Occipital lobe (tissue), 2 donors: ENCODE results near the gene RPS23. TPM values are rescaled to one million over a fixed set of nuclear protein-coding genes. Genes with fewer than 3 reads are reported as not detected.
"Not testable (repeated sequence)": the region's sequence is repeated elsewhere in the genome, so short reads cannot be mapped to it uniquely, and the experiment has no call there.

ENCODE experiments used
- DNase-seq: peaks from one replicate; lab custom pipeline; 2025; lab: John Stamatoyannopoulos, UW
- total RNA-seq: library from RNA; depleted of rRNA; stranded (reverse); fragments of >200 nt; gene quantifications from one replicate; pipeline ENCODE4 v1.2.3, GENCODE V29; 2014

RPS23 gene
- total RNA-seq, 1 donor from 2014 or later: 3,378 TPM

GRCh38 chr5:82290005-82290404 lies 11.9 kb upstream of the RPS23 start:
- no peak for DNase-seq

GRCh38 chr5:82287625-82288024 lies 9.5 kb upstream of the RPS23 start:
- no peak for DNase-seq

DNA sequence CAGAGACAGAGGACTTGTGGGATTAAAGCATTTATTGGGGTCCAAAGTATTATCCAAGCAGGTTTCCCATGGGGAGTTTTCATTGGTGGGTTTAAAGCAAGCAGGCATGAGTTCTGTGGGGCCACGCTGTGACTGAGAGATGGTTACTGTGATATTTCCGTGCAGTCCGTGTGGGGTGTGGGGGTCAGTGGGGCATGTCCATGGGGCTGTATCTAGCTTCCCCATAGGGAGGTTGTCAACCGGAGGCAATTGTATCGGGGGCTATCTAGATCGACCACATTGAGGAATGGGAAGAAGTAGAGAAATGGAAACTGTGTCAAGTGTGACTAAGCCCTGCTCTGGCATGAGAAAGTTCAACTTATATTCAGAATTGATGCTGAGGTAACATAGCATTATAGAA lies 7.1 kb upstream of the RPS23 start:
- no peak for DNase-seq

DNA sequence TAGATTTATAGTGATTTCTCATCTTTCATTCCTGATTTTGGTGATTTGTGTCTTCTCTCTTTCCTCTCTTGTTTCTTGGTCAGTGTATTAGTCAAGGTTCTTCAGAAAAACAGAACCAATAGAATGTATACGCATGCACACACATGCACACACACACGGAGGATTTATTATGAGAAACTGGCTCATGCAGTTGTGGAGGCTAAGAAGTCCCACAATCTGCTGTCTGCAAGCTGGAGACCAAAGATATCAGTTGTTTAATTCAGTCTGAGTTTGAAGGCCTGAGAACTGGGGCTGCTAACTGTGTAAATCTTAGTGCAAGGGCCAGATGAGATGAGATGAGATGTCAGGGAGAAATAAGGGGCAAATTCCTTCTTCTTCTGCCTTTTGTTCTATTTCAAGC lies 5.7 kb upstream of the RPS23 start:
- no peak for DNase-seq

GRCh38 chr5:82278711-82279370 lies 687 bp upstream of the RPS23 start:
- no peak for DNase-seq

GRCh38 chr5:82277613-82277986 lies 554 bp downstream of the RPS23 start:
- no peak for DNase-seq

GRCh38 chr5:82276800-82277612 lies 1.1 kb downstream of the RPS23 start:
- no peak for DNase-seq

DNA sequence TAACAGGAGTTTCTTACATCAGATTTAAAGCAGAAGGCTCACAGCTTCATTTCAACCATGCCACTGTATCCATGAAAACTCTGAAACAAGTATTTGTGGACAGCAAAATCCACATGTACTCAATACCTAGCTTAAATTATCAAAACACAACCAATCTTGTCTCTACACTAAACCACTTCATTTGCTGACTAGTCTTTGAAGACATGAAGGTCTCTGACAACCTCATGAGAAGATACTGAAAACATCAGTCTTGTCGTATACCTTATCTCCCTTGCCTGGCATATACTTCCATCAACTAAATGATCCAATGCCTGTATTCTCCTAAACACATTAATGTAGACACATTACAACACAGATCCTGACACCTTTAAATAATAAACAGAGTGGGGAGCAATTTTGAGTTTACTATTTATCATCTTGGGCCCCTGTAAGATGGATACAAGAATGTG lies 2.9 kb downstream of the RPS23 start:
- DNase-seq: no peak

DNA sequence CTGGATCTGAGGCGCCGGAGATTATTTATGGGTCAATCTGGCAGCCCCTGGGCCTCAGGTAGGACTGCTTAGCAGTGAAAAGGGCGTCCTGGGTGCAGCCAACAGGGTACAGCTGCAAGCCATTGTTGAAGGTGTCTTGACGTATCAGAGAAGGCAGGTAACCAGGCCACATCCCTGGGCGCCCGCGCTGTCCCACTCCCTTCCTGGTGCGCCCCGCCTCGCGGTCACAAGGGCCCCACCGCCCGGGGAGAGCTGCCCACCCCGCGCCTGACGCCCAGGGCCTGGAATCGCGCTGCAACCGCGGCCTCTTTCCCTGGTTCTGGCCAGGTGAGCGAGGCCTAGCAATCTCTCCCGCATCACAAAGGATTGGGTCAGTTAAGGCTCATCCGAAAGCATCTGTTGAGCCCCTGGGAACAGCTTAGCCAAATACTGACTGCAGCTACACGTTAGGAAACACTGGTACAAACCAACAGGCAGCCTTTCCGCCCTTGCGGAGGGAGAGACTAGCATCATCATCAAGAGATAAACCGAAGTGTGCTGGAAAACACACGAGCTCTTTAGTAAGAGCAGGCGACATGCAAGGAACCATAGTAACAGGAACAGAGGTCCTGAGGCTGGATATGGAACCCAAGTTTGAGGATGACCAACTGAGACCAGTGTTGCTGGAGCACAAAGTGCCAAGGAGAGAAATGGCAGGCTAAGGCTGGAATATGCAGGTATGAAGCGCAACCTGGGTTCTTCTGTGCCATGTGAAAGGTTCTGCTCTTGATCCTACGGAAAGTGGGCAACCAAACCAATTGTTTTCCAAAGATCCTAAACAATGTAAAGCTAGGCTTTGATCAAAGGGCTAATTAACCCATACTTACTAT lies 3.6 kb downstream of the RPS23 start:
- no peak for DNase-seq

DNA sequence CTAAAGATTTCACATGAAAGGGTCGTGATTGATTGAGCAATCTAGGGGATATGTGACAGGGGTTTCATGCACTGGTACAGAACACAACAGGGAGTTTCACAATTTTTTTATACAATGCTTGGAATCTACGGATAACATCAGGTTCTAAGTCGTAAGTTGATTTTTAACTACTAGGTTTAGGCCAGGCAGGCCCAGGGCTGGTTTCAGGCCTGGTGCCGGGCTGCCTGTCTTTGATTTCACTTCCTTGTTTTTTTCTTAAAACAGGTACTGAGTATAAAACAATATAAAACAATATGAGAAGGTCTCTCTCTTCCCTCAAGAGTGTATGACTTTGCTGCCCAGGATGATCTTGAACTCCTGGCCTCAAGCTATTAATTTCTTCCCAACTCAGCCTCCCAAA lies 4.7 kb downstream of the RPS23 start:
- DNase-seq: not testable (repeated sequence)

DNA sequence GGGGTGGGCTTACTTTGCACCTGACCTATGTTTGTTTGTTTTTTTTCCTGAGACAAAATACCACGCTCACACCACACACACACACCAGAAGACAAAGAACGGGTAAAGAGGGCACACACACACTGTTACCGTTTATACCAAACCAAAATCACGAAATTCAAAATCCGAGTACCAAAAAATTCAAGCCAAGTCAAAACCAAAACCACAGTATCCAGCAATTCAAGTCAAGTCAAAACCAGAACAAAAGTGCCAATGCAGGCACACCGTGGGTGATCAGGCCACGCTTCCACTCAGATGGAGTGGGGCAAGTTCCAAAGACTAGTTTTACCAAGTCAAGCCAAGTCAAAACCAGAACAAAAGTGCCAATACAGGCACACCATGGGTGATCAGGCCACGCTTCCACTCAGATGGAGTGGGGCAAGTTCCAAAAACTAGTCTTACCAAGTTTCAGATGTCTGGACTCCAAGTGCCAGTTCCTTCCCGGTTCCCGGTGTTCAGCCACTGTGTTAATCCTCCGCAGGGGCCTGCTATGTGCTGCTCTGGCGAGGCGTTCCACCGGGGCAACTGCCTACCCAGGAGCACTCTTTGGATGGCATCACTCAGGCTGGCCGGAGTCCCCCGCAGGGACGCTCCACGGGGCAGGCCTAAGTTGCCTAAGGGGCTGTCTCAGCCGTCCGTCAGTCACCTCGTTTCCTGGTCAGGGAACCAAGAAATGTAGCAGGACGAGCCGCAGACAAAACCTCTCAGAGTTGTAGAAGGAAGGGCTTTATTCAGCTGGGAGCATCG lies 5.4 kb downstream of the RPS23 start:
- not testable (repeated sequence) for DNase-seq

DNA sequence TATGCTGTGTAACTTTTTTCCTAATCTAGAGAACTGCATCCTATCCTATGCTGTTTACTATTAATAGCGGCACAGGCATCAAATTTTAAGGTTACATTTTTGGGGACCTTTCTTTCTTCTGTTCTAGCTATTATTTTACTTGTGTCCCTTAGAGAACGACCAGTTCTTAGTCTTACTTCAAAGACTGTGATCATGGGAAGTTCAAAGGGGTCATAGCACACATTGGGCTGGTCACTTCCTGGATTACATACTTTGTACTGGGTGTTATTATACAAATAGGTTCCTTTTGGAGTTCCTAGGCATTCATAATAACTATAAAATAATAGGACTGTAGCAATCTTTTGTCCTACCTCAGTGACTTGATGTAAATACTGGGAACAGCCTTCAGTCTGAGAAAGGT lies 8.8 kb downstream of the RPS23 start:
- DNase-seq: not testable (repeated sequence)

- DNase-seq: not testable (repeated sequence)
Measured at GRCh38 chr5:82267297-82267933, 10.7 kb downstream of the RPS23 start.

DNA sequence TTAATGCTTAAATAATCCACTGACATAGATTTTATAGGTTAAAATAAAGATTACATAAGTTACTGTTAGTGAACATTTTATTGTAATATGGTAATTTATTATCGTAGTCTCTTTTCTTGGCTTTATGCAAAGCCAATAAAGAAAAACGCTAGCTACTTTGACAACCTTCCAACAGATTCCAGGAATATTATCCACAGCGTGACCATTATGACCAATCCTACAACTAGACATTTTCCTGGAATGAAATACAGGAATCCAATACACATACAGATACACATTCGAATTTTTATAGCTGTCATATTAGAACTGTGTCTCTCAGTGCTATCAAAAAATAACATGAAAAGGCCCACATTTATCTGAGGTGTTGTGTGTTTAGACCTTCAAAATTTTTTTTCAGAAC lies 13.1 kb downstream of the RPS23 start:
- no peak for DNase-seq

DNA sequence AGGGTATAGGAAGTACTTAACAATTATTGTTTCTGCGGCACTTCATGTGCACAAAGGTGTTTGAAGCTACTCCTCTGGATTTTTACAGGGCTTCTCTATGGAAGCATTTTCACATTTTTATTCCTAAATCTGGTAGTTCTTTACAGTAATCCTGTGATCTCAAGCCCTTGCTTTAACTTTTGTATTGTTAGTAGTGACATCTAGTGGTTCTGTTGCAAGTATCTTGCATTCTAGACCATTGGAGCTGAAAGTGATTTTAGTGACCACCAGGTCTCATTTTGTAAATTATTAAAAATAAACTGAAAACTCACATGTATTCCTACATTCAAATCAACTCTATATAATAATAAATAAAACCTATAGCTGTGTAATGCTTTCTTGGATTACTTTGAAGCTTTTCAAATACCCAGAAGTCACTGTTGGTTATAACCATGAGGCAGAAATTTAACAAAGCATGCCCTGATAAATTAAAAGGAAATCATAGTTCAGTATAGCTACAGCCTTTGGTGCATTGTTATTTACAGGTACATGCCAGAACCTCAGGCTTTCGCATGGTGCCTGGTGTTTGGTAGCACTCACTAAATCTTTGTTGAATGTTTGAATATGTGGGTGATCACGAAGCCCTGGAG lies 18.9 kb downstream of the RPS23 start:
- DNase-seq: no peak

DNA sequence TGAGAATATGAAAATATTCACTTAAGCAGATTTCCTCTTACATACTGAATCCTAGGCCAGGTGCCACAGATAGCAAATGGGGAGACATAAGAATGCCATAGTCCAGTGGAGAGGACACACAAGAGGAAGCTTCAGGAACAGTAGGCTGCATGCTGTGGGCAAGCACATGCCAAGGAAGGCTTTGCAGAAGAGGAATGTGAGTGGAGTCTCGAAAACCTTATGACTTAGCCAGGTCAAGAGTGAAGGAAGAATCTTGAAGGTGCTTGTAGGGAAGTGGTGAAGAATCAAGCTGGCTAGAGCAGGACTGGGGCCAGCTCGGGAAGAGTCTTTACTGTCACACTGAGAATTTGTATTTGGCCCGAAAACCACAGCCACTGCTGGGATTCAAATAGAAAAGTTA lies 20.4 kb downstream of the RPS23 start:
- no peak for DNase-seq

DNA sequence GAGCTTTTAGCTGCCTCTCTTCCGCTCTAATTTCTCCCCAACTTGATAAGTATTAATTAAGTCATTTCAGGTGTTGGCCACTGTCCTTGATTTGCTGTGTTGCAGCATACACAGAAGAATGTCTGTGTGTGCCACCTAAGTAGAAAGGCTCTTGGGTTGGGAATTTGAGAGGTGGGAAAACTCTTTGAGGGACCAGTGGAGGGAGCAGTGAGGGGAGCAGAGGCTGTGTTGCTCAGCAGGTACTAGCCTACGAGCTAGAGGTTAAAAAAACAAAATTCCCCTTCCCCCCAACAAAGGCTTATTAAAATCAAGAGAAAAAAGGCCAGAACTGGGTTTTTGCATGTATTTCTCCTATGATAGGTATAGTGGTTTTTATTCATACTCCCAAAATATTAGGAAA lies 20.9 kb downstream of the RPS23 start:
- DNase-seq: no peak

- DNase-seq: no peak
Measured at GRCh38 chr5:82255844-82256243, 22.3 kb downstream of the RPS23 start.

- no peak for DNase-seq
Measured at GRCh38 chr5:82252744-82253143, 25.4 kb downstream of the RPS23 start.

GRCh38 chr5:82246960-82247574 lies 31.1 kb downstream of the RPS23 start:
- DNase-seq: no peak
